ENCODE data around the gene FTO. TPM values are rescaled to one million over a fixed set of nuclear protein-coding genes. Genes with fewer than 3 reads are reported as not detected.
A peak's percentile ranks its signal among the peaks of the same experiment; 100 is the strongest.

Gene FTO
- polyA plus RNA-seq, 2 of the 4 experiments (the other 2 are of a cell fraction) = 48.7 to 101 TPM

DNA sequence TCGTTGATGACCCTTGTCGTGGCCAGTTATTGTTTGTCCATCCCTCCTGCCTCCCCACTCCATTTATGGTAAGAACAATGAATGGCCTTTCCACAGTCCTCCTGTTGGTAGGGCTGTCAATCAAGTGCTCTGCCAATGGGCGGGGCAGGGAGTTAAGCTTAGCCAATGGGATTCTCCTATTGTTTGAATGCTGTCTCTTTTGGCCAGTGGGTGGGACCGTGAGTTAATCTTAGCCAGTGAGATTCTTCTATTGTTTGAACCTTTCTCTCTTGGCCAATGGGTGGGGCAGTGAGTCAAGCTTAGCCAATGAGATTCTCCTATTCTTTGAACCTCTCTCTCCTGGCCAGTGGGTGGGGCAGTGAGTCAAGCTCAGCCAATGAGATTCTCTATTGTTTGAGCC is 497.2 kb downstream of the FTO start:
- no peak for FAIRE-seq
- CTCF ChIA-PET = interaction anchor here (1.3 kb wide), 1 partner anchor 9 kb away, joined by 3 read pairs; no protein-coding TSS in a partner anchor

More for the DNA sequence above, 497.2 kb downstream of the FTO start:
- Histone ChIP-seq H3K4me3 (no peak overlapping the region), H3K9me3 (no peaks in the 10 kb centered on the region), H3K27ac (no peak overlapping the region), H3K4me1 (no peaks in the 10 kb centered on the region), H3K4me2 (no peak overlapping the region)
- DNase-seq (ENCODE audit: low read depth in 1 of 2, low spot score in 1 of 2) (peak in 1 of 2 experiments; percentile 20), ATAC-seq (no peak; a peak in 1 of 6 replicates)
- 59% methylated on average over 4 of the region's 4 CpGs for WGBS (ENCODE audit: missing lambda C conversion rate)
- TF ChIP-seq KDM5A (IDR thresholded peaks at IDR 0.05) (no peak), SREBF2 (IDR thresholded peaks at IDR 0.05) (no peak), CHD2 (IDR thresholded peaks at IDR 0.05; ENCODE audit: low read length, partially characterized antibody) (no peak), FOSL2 (IDR thresholded peaks at IDR 0.05) (no peak), FOSL2 (CRISPR knock-in tag; IDR thresholded peaks at IDR 0.05) (no peak), NR3C1 (IDR thresholded peaks at IDR 0.05) (no peak), POLR2A (IDR thresholded peaks at IDR 0.05; ENCODE audit: low read length) (no peak), TFCP2L1 (CRISPR knock-in tag; IDR thresholded peaks at IDR 0.05) (no peak), EHF (CRISPR knock-in tag; IDR thresholded peaks at IDR 0.05) (no peak), FOXS1 (CRISPR knock-in tag; IDR thresholded peaks at IDR 0.05) (no peak), POLR2AphosphoS2 (conservative IDR thresholded peaks at IDR 0.05; ENCODE audit: low read length) (no peak), EP300 (IDR thresholded peaks at IDR 0.05) (no peak), NFE2L2 (conservative IDR thresholded peaks at IDR 0.05; ENCODE audit: low read length) (no peak), ZSCAN20 (CRISPR knock-in tag; IDR thresholded peaks at IDR 0.05) (no peak), FOSB (CRISPR knock-in tag; IDR thresholded peaks at IDR 0.05) (no peak), EHMT2 (IDR thresholded peaks at IDR 0.05; ENCODE audit: low read depth) (no peak), RCOR1 (IDR thresholded peaks at IDR 0.05; ENCODE audit: low read depth, low read length) (no peak), HEYL (CRISPR knock-in tag; IDR thresholded peaks at IDR 0.05) (no peak)
- TF ChIP-seq, protein P1, sequence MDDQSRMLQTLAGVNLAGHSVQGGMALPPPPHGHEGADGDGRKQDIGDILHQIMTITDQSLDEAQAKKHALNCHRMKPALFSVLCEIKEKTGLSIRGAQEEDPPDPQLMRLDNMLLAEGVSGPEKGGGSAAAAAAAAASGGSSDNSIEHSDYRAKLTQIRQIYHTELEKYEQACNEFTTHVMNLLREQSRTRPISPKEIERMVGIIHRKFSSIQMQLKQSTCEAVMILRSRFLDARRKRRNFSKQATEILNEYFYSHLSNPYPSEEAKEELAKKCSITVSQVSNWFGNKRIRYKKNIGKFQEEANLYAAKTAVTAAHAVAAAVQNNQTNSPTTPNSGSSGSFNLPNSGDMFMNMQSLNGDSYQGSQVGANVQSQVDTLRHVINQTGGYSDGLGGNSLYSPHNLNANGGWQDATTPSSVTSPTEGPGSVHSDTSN (IDR thresholded peaks at IDR 0.05) = no peak
- TF ChIP-seq, protein P2, sequence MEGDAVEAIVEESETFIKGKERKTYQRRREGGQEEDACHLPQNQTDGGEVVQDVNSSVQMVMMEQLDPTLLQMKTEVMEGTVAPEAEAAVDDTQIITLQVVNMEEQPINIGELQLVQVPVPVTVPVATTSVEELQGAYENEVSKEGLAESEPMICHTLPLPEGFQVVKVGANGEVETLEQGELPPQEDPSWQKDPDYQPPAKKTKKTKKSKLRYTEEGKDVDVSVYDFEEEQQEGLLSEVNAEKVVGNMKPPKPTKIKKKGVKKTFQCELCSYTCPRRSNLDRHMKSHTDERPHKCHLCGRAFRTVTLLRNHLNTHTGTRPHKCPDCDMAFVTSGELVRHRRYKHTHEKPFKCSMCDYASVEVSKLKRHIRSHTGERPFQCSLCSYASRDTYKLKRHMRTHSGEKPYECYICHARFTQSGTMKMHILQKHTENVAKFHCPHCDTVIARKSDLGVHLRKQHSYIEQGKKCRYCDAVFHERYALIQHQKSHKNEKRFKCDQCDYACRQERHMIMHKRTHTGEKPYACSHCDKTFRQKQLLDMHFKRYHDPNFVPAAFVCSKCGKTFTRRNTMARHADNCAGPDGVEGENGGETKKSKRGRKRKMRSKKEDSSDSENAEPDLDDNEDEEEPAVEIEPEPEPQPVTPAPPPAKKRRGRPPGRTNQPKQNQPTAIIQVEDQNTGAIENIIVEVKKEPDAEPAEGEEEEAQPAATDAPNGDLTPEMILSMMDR (IDR thresholded peaks at IDR 0.05) = no peak
- TF ChIP-seq, protein P3, sequence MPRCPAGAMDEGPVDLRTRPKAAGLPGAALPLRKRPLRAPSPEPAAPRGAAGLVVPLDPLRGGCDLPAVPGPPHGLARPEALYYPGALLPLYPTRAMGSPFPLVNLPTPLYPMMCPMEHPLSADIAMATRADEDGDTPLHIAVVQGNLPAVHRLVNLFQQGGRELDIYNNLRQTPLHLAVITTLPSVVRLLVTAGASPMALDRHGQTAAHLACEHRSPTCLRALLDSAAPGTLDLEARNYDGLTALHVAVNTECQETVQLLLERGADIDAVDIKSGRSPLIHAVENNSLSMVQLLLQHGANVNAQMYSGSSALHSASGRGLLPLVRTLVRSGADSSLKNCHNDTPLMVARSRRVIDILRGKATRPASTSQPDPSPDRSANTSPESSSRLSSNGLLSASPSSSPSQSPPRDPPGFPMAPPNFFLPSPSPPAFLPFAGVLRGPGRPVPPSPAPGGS (IDR thresholded peaks at IDR 0.05) = no peak
- POLR2A ChIA-PET = no interaction called here

Small RNA genes within 50 kb of the gene (small RNA-seq; reads per million reads assigned to genes)
- 0 reads per million in 6 experiments for gene AC007347.2

Other genes starting within 250 kb of the FTO start
- gene AKTIP, start 200.9 kb upstream of the FTO start, polyA plus RNA-seq (2011; rRNA removed) = 48.4 and 58.4 TPM in 2 replicates
- 20.8 to 21.3 TPM (median 21.0 TPM) in 3 replicates for gene AKTIP, start 200.9 kb upstream of the FTO start, polyA plus RNA-seq (2017; fragmentation: RNase III; extraction: RNeasy Plus Mini Kit Qiagen cat#74134 plus additional on column Dnase treatment)
- gene RPGRIP1L, start 297 bp upstream of the FTO start, polyA plus RNA-seq (2011; rRNA removed) = 15.9 and 19.6 TPM in 2 replicates
- gene RPGRIP1L, start 297 bp upstream of the FTO start, polyA plus RNA-seq (2017; fragmentation: RNase III; extraction: RNeasy Plus Mini Kit Qiagen cat#74134 plus additional on column Dnase treatment) = 13.0 to 14.5 TPM (median 14.3 TPM) in 3 replicates

Measured in A549 (cell line).